OCI-LY7 (cell line): ENCODE measurements around the gene ICE1.
"Not testable (repeated sequence)": the region's sequence is repeated elsewhere in the genome, so short reads cannot be mapped to it uniquely, and the experiment has no call there.

Experiments
- EZH2phosphoT487 ChIP-seq: fragments of 200-600 bp; sonication (generic); IDR thresholded peaks from 2 replicates; pipeline ENCODE4 v1.6.1; 2018; ENCODE audit warnings: low read depth, borderline replicate concordance, mild to moderate bottlenecking, mixed run types, antibody characterized with exemption, low read length, moderate library complexity, mixed read lengths
- TF ChIP-seq, protein P1 (sequence below): fragments of 200-600 bp; sonication (generic); conservative IDR thresholded peaks from 2 replicates; pipeline ENCODE4 v1.5.1; 2014; ENCODE audit warnings: mild to moderate bottlenecking, antibody characterized with exemption, low read length, moderate library complexity, mixed read lengths

DNA sequence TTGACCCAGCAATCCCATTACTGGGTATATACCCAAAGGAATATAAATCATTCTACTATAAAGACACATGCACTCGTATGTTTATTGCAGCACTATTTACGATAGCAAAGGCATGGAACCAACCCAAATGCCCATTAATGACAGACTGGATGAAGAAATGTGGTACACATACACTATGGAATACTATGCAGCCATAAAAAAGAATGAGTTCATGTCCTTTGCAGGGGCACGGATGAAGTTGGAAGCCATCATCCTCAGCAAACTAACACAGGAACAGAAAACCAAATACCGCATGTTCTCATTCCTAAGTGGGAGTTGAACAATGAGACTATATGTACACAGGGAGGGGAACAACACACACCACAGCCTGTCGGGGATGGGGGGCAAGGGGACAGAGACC, 8.6 kb upstream of the ICE1 start:
- TF ChIP-seq, protein P1, sequence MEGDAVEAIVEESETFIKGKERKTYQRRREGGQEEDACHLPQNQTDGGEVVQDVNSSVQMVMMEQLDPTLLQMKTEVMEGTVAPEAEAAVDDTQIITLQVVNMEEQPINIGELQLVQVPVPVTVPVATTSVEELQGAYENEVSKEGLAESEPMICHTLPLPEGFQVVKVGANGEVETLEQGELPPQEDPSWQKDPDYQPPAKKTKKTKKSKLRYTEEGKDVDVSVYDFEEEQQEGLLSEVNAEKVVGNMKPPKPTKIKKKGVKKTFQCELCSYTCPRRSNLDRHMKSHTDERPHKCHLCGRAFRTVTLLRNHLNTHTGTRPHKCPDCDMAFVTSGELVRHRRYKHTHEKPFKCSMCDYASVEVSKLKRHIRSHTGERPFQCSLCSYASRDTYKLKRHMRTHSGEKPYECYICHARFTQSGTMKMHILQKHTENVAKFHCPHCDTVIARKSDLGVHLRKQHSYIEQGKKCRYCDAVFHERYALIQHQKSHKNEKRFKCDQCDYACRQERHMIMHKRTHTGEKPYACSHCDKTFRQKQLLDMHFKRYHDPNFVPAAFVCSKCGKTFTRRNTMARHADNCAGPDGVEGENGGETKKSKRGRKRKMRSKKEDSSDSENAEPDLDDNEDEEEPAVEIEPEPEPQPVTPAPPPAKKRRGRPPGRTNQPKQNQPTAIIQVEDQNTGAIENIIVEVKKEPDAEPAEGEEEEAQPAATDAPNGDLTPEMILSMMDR: not testable (repeated sequence)
- TF ChIP-seq EZH2phosphoT487: not testable (repeated sequence)
